ENCODE data around the gene IGLL1. TPM values are rescaled to one million over a fixed set of nuclear protein-coding genes. Genes with fewer than 3 reads are reported as not detected.

The IGLL1 gene
- total and polyA plus RNA-seq, 2 donors (not counting 3 experiments of a cell fraction or from before 2014, with no cell fraction given) = not detected

GRCh38 chr22:23534851-23535717, 45.0 kb downstream of the IGLL1 start:
- peaks cover 5% of the 10 kb centered on the region for H3K4me1 ChIP-seq (ENCODE audit: control insufficient read depth, extremely low read depth, insufficient read depth, low read length)
- no peaks in the 10 kb centered on the region for H3K36me3 ChIP-seq (ENCODE audit: control insufficient read depth in 2 of 2, extremely low read depth in 1 of 2, insufficient read depth in 2 of 2, low read length in 2 of 2)
- H4K20me1 ChIP-seq (replicated peaks; ENCODE audit: control insufficient read depth, extremely low read depth, insufficient read depth, low read length) = no peaks in the 10 kb centered on the region
- dilution Hi-C loops (cut with MboI; ENCODE audit: extremely low pct_ligation_motif_present, low sequenced_read_pairs) (no loop called here), intact Hi-C loops (cut with micrococcal nuclease) (loop anchor here (5.0 to 10.0 kb wide), 3 partner anchors 100 to 360 kb away; no protein-coding TSS in a partner anchor)
- no peaks in the 10 kb centered on the region for H3K9me1 ChIP-seq (replicated peaks; ENCODE audit: control insufficient read depth, extremely low read depth, insufficient read depth, low read length)
- no peak overlapping the region for H3K4me2 ChIP-seq (ENCODE audit: insufficient read depth, low read length)
- no peak overlapping the region for H3K27ac ChIP-seq (ENCODE audit: insufficient read depth, low read depth, low read length)
- no peak for DNase-seq (ENCODE audit: low read depth, low spot score)
- H3K9ac ChIP-seq (replicated peaks; ENCODE audit: extremely low read depth, insufficient read depth, low read length) = no peak overlapping the region
- no peak for FAIRE-seq
- no peaks in the 10 kb centered on the region for H3K79me2 ChIP-seq (ENCODE audit: control insufficient read depth, insufficient read depth, low read length)
- no peak overlapping the region for H3K4me3 ChIP-seq (replicated peaks in 1 of 3; ENCODE audit: insufficient read depth in 1 of 3, low read depth in 1 of 3, low read length in 3 of 3)
- ChIA-PET CTCF (interaction anchor here (0.9 to 1.0 kb wide), 2 partner anchors 56 to 101 kb away, joined by 3 to 4 read pairs; no protein-coding TSS in a partner anchor), POLR2A (no interaction called here)
- no peaks in the 10 kb centered on the region for H3K9me3 ChIP-seq (replicated peaks; ENCODE audit: control insufficient read depth, insufficient read depth, low read length)
- no peak overlapping the region for H2AFZ ChIP-seq (ENCODE audit: low read depth, low read length)
- no TSS peak for BruUV-seq (replicated peaks)
- TF ChIP-seq CTCF (IDR thresholded peaks at IDR 0.05; ENCODE audit: extremely low read depth in 1 of 2, insufficient read depth in 1 of 2, low read depth in 1 of 2, low read length in 2 of 2) = no peak
- TF ChIP-seq JUN (IDR thresholded peaks at IDR 0.05; ENCODE audit: borderline replicate concordance, insufficient read depth, insufficient read length, low read depth) = no peak
- no peak for TF ChIP-seq MYC (IDR thresholded peaks at IDR 0.05; ENCODE audit: low read depth, low read length)
- TF ChIP-seq POLR2A (IDR thresholded peaks at IDR 0.05; ENCODE audit: low read depth, low read length) = no peak
- no peak for TF ChIP-seq POLR2AphosphoS5 (IDR thresholded peaks at IDR 0.05; ENCODE audit: insufficient read depth, low read depth, low read length)
- TF ChIP-seq EZH2 (IDR thresholded peaks at IDR 0.05; ENCODE audit: borderline replicate concordance, low read depth, low read length, severe bottlenecking) = no peak
- TF ChIP-seq GATA2 (IDR thresholded peaks at IDR 0.05; ENCODE audit: insufficient read depth, insufficient read length, low read depth, low read length) = no peak
- no peak for TF ChIP-seq FOS (IDR thresholded peaks at IDR 0.05; ENCODE audit: borderline replicate concordance, insufficient read depth, low read length)
- no peak for TF ChIP-seq MAX (IDR thresholded peaks at IDR 0.05; ENCODE audit: insufficient read depth, insufficient read length)
- H3K27me3 ChIP-seq (ENCODE audit: control insufficient read depth in 2 of 2, insufficient read depth in 2 of 2, low read length in 2 of 2) = no peaks in the 10 kb centered on the region
